Mesothelial cell of epicardium (in vitro differentiated cells): ENCODE measurements around the gene PNMA6F. TPM values are rescaled to one million over a fixed set of nuclear protein-coding genes. Genes with fewer than 3 reads are reported as not detected.
A peak's percentile ranks its signal among the peaks of the same experiment; 100 is the strongest.
"Not testable (repeated sequence)": the region's sequence is repeated elsewhere in the genome, so short reads cannot be mapped to it uniquely, and the experiment has no call there.

Experiments used
- DNase-seq, 2 experiments: peaks; one replicate each; pipeline ENCODE4 v3.0.0; 2021; ENCODE audit warnings: low spot score in 2 of 2; ENCODE audit not compliant: unreplicated experiment in 2 of 2
- H3K27ac Mint-ChIP-seq: 2 replicates; pipeline ENCODE4 v1.8.0; 2021; ENCODE audit warnings: mixed read lengths
- H3K27me3 Mint-ChIP-seq: 2 replicates; pipeline ENCODE4 v1.8.0; 2021; ENCODE audit warnings: low read depth, mixed read lengths
- H3K36me3 Mint-ChIP-seq: 2 replicates; pipeline ENCODE4 v1.8.0; 2021; ENCODE audit warnings: mixed read lengths
- H3K4me1 Mint-ChIP-seq: 2 replicates; pipeline ENCODE4 v1.8.0; 2021; ENCODE audit warnings: mixed read lengths
- H3K4me3 Mint-ChIP-seq: 2 replicates; pipeline ENCODE4 v1.8.0; 2021; ENCODE audit warnings: mild to moderate bottlenecking, moderate library complexity, mixed read lengths
- H3K9me3 Mint-ChIP-seq: 2 replicates; pipeline ENCODE4 v1.8.0; 2021; ENCODE audit warnings: mixed read lengths
- CTCF ChIP-seq: fragments of 200-600 bp; sonication (generic); IDR thresholded peaks from one replicate; pipeline ENCODE4 v1.5.0; 2021; ENCODE audit warnings: antibody characterized with exemption; ENCODE audit not compliant: unreplicated experiment
- total RNA-seq: library from RNA; stranded (reverse); gene quantifications from 3 replicates; pipeline ENCODE4 v1.2.1, GENCODE V29; 2021

PNMA6F gene
- total RNA-seq, 1 donor from 2014 or later, result not detected

- H3K36me3 Mint-ChIP-seq, result peaks cover 14% of the 10 kb centered on the region
- H3K27ac Mint-ChIP-seq, result peak overlapping the region; percentile 67
- H3K4me3 Mint-ChIP-seq, result peak overlapping the region; percentile 78
- peaks cover 10% of the 10 kb centered on the region for H3K4me1 Mint-ChIP-seq
- DNase-seq, result no peak
- TF ChIP-seq CTCF, result no peak
- peaks cover 26% of the 10 kb centered on the region for H3K9me3 Mint-ChIP-seq
- H3K27me3 Mint-ChIP-seq, result peaks cover 18% of the 10 kb centered on the region
Measured at GRCh38 chrX:153334654-153335295, 13.2 kb upstream of the PNMA6F start.

- peak; percentile 72 to 86 for DNase-seq
- TF ChIP-seq CTCF, result no peak
- H3K9me3 Mint-ChIP-seq, result peaks cover 26% of the 10 kb centered on the region
- peaks cover 10% of the 10 kb centered on the region for H3K36me3 Mint-ChIP-seq
- peaks cover 18% of the 10 kb centered on the region for H3K27me3 Mint-ChIP-seq
- H3K4me1 Mint-ChIP-seq, result peaks cover 10% of the 10 kb centered on the region
- peak within 1 kb of the TSS; percentile 78 for H3K4me3 Mint-ChIP-seq
- H3K27ac Mint-ChIP-seq, result peak within 1 kb of the TSS; percentile 67
Measured at GRCh38 chrX:153333821-153334653, 12.5 kb upstream of the PNMA6F start, which contains the start of gene ZNF275. Gene ZNF275, plus strand, starts transcription at chrX:153334153. Its CDS starts 2,527 bp downstream, at chrX:153336680.

- H3K4me1 Mint-ChIP-seq, result peaks cover 10% of the 10 kb centered on the region
- H3K27me3 Mint-ChIP-seq, result peaks cover 25% of the 10 kb centered on the region
- DNase-seq, result no peak
- H3K36me3 Mint-ChIP-seq, result peaks cover 6% of the 10 kb centered on the region
- peaks cover 27% of the 10 kb centered on the region for H3K9me3 Mint-ChIP-seq
- peak overlapping the region; percentile 68 for H3K4me3 Mint-ChIP-seq
- no peak overlapping the region for H3K27ac Mint-ChIP-seq
- no peak for TF ChIP-seq CTCF
Measured at GRCh38 chrX:153333266-153333665, 11.7 kb upstream of the PNMA6F start.

GRCh38 chrX:153327561-153327960 lies 6.0 kb upstream of the PNMA6F start:
- Mint-ChIP-seq H3K4me3 (no peak overlapping the region), H3K27ac (no peak overlapping the region), H3K9me3 (peaks cover 61% of the 10 kb centered on the region), H3K27me3 (peaks cover 60% of the 10 kb centered on the region), H3K4me1 (no peaks in the 10 kb centered on the region), H3K36me3 (no peaks in the 10 kb centered on the region)
- TF ChIP-seq CTCF, result no peak
- no peak for DNase-seq

- no peak for DNase-seq
- Mint-ChIP-seq H3K9me3 (peaks cover 24% of the 10 kb centered on the region), H3K4me3 (no peak overlapping the region)
Measured at GRCh38 chrX:153320555-153321184, 897 bp downstream of the PNMA6F start.

GRCh38 chrX:153320047-153320443 lies 1.5 kb downstream of the PNMA6F start:
- not testable (repeated sequence) for H3K4me3 Mint-ChIP-seq, H3K4me1 Mint-ChIP-seq, DNase-seq, H3K27ac Mint-ChIP-seq, H3K36me3 Mint-ChIP-seq
- Mint-ChIP-seq H3K27me3 (peaks cover 33% of the 10 kb centered on the region), H3K9me3 (peaks cover 19% of the 10 kb centered on the region)

More at GRCh38 chrX:153320555-153321184, 897 bp downstream of the PNMA6F start:
- Mint-ChIP-seq H3K4me1 (peaks cover 2% of the 10 kb centered on the region), H3K27me3 (peaks cover 38% of the 10 kb centered on the region), H3K36me3 (no peaks in the 10 kb centered on the region), H3K27ac (no peak overlapping the region)
- TF ChIP-seq CTCF, result no peak
